Calu3 (cell line): Measurements from ENCODE around the gene FBXO38. TPM values are rescaled to one million over a fixed set of nuclear protein-coding genes. Genes with fewer than 3 reads are reported as not detected.

Source experiments
- BruUV-seq: library from RNA; stranded (reverse); fragments of 400-500 nt; replicated peaks from 2 replicates; lab custom pipeline; 2021; lab: Mats Ljungman, UMichigan
- CTCF ChIA-PET: fragments of 300-600 bp; sonication (Branson Sonifier 250); formaldehyde crosslinking; loops from one replicate; lab custom pipeline; 2022; ENCODE audit warnings: antibody characterized with exemption; lab: Charles Lee
- DNase-seq: peaks from one replicate; pipeline ENCODE4 v3.0.0; 2022
- H3K27ac Mint-ChIP-seq: one replicate; pipeline ENCODE4 v1.8.0; 2022; ENCODE audit warnings: mixed read lengths; ENCODE audit not compliant: unreplicated experiment
- H3K27me3 Mint-ChIP-seq: one replicate; pipeline ENCODE4 v1.8.0; 2022; ENCODE audit warnings: mixed read lengths; ENCODE audit not compliant: unreplicated experiment
- H3K36me3 Mint-ChIP-seq: one replicate; pipeline ENCODE4 v1.8.0; 2022; ENCODE audit warnings: mild to moderate bottlenecking, moderate library complexity, mixed read lengths; ENCODE audit not compliant: insufficient read depth, unreplicated experiment
- H3K4me1 Mint-ChIP-seq: one replicate; pipeline ENCODE4 v1.8.0; 2022; ENCODE audit warnings: mild to moderate bottlenecking, low read depth, mixed read lengths; ENCODE audit not compliant: unreplicated experiment
- H3K4me3 Mint-ChIP-seq: one replicate; pipeline ENCODE4 v1.8.0; 2022; ENCODE audit warnings: mild to moderate bottlenecking, low read depth, moderate library complexity, mixed read lengths; ENCODE audit not compliant: unreplicated experiment
- H3K9me3 Mint-ChIP-seq: one replicate; pipeline ENCODE4 v1.8.0; 2022; ENCODE audit warnings: low read depth, mixed read lengths; ENCODE audit not compliant: unreplicated experiment
- intact Hi-C: fragments of 100-400 bp; cut with micrococcal nuclease; formaldehyde crosslinking; loops from one replicate; pipeline ENCODE4 v1.10.0; 2022; ENCODE audit not compliant: unreplicated experiment
- total RNA-seq: library from RNA; stranded (reverse); gene quantifications from 2 replicates; pipeline ENCODE4 v1.2.3, GENCODE V29; 2022
- TF ChIP-seq, protein P1 (sequence below): fragments of 200-600 bp; IDR thresholded peaks from one replicate; pipeline ENCODE4 v1.8.0; 2022; ENCODE audit warnings: antibody characterized with exemption; ENCODE audit not compliant: unreplicated experiment

The FBXO38 gene
- total RNA-seq, 1 experiment from 2014 or later, result 59.2 TPM

DNA sequence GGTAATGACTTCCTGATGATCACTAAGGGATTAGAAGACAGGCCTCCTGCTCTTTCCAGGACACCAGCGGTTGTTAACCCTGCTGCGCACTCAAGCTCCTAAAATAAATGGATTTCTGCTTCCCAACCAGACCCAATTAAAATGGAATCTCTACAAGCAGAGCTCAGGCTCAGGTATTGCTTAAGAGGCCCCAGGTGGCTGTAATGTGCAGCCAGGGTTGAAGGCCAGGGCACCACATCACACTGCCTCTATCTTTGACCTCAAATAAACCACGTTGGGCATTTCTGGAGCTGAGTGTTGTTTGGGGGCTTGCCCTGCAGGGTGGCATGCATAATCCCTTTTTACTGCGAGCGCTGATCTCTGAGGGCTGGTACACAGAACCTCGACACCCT lies 108.0 kb downstream of the FBXO38 start:
- H3K9me3 Mint-ChIP-seq, result no peaks in the 10 kb centered on the region
- H3K4me3 Mint-ChIP-seq, result no peak overlapping the region
- H3K27me3 Mint-ChIP-seq, result peaks cover 85% of the 10 kb centered on the region
- H3K36me3 Mint-ChIP-seq, result no peaks in the 10 kb centered on the region
- intact Hi-C loops, result no loop called here
- TF ChIP-seq, protein P1, sequence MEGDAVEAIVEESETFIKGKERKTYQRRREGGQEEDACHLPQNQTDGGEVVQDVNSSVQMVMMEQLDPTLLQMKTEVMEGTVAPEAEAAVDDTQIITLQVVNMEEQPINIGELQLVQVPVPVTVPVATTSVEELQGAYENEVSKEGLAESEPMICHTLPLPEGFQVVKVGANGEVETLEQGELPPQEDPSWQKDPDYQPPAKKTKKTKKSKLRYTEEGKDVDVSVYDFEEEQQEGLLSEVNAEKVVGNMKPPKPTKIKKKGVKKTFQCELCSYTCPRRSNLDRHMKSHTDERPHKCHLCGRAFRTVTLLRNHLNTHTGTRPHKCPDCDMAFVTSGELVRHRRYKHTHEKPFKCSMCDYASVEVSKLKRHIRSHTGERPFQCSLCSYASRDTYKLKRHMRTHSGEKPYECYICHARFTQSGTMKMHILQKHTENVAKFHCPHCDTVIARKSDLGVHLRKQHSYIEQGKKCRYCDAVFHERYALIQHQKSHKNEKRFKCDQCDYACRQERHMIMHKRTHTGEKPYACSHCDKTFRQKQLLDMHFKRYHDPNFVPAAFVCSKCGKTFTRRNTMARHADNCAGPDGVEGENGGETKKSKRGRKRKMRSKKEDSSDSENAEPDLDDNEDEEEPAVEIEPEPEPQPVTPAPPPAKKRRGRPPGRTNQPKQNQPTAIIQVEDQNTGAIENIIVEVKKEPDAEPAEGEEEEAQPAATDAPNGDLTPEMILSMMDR, result no peak
- DNase-seq, result no peak
- no peaks in the 10 kb centered on the region for H3K4me1 Mint-ChIP-seq
- no peak overlapping the region for H3K27ac Mint-ChIP-seq
- CTCF ChIA-PET, result interaction anchor here (1.5 kb wide), 1 partner anchor 39 kb away, joined by 4 read pairs; no protein-coding TSS in a partner anchor
- no TSS peak for BruUV-seq

DNA sequence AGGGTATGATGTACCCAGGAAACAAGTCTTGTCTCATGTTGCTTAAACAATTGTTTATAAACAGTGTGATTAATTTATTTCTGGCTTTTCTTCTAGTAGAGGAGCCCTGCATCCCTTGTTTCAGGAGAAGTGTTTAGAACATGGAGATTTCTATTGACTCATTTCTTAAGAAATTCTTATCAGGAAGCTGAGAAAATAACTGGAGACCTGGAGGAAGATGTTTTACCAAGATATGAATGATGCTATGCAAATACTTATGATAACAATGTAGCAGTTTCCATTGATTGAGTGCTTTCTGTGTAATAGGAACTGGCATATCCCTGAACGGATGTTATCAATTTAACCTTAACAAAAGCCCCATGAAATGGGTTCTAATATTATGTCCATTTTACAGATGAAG lies 108.6 kb downstream of the FBXO38 start:
- Mint-ChIP-seq H3K9me3 (no peaks in the 10 kb centered on the region), H3K4me1 (no peaks in the 10 kb centered on the region), H3K36me3 (no peaks in the 10 kb centered on the region), H3K27me3 (peaks cover 85% of the 10 kb centered on the region), H3K4me3 (no peak overlapping the region), H3K27ac (no peak overlapping the region)
- TF ChIP-seq, protein P1, result no peak
- intact Hi-C loops, result no loop called here
- CTCF ChIA-PET, result interaction anchor here (1.5 kb wide), 1 partner anchor 39 kb away, joined by 4 read pairs; no protein-coding TSS in a partner anchor
- DNase-seq, result no peak
- BruUV-seq, result no TSS peak

Other genes with a start within 250 kb of the FBXO38 start
- gene SPINK14, start 215.4 kb upstream of the FBXO38 start, total RNA-seq, result not detected in 2 replicates
- gene SPINK6, start 180.9 kb upstream of the FBXO38 start, total RNA-seq, result not detected in 2 replicates
- not detected in 2 replicates for gene MARCOL, start 145.4 kb upstream of the FBXO38 start, total RNA-seq
- gene SPINK13, start 115.2 kb upstream of the FBXO38 start, total RNA-seq, result not detected in 2 replicates
- gene SPINK7, start 71.5 kb upstream of the FBXO38 start, total RNA-seq, result not detected in 2 replicates
- gene SPINK9, start 48.4 kb upstream of the FBXO38 start, total RNA-seq, result not detected in 2 replicates